GM19372 (cell line): ENCODE measurements around the gene BRD7.

Source experiments
- ATAC-seq: cut with Tn5 transposase; IDR thresholded peaks from one replicate; pipeline ENCODE4 v1.9.1; 2021; ENCODE audit warnings: mild to moderate bottlenecking, low read depth, moderate library complexity; ENCODE audit not compliant: unreplicated experiment

The BRD7 gene

DNA sequence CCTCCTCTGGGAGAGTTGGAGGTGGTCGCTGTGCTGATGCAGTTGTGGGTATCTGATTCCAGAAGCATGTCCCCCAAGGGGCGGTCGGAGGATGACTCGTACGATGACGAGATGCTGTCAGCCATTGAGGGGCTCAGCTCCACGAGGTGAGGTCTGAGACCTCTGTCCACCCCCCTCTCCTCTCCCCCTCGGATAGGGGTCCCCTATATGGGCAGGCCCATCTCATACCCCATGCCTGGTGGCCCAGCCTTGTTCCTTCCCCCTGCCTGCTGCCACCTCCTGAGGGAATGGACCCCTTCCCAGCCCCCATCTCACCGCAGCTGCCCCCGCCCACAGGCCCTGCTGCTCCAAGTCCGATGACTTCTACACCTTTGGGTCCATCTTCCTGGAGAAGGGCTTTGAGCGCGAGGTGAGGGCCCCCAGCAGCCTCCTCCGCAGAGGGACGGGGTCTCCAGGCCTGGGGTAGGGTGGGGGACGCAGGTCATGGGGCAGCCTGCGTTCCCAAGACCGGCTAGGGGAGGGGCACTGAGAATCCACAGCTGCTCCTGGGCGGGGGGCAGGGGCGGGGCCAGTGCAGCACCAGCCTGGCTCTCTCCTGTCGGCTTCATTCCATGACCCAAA is 63.2 kb downstream of the BRD7 start:
- ATAC-seq = no peak

DNA sequence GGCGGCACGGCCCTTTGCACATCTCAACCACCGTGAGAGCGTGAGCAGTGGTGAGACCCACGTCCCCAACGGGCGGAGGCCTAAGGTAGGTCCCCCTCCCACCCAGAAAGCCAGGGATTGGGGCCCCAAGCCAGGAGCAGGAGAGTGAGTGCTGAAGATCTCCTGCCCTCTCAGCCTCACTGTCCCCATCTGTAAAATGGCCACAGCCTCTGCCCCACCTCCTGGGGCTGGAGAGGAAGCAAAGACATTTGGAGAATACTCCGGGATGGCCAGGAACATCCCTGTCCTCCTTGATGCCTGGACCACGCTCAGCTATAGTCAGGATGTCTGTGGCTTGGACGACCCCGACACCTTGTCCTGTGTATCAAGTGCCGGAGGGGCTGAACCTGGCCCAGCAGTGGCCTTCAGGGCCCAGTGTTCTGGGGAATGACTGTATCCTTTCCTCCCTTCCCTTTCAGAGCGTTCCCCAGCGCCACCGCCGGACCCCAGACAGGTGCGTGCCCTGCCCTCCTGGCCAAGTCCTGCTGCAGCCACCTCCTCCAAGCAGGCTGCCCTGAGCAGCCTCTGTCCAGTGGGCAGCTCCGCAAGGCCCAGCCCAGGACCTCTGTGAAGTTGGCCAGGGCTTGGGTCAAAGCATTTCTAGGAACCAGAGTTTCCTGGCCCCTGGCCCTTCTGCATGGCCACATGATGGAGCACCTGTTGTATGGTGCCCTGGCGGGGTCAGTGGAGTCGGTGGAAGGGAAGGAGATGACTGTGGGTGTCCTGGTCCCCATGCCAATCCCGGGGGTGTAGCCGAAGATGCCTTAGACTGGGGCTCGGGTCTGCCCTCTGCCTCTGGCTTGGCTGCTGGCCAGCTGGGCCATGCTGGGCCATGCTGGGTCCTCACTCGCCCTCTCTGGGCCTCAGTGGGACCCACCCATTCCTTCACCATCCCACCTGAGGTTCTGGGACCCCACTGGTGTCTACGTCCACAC is 64.0 kb downstream of the BRD7 start:
- ATAC-seq = no peak

- no peak for ATAC-seq
These were observed 65.0 kb downstream of the BRD7 start for GRCh38 chr16:50303605-50304466.

- no peak for ATAC-seq
These were observed 65.7 kb downstream of the BRD7 start for GRCh38 chr16:50303041-50303604.

GRCh38 chr16:50302472-50303005 is 66.2 kb downstream of the BRD7 start:
- no peak for ATAC-seq

GRCh38 chr16:50301626-50302471 is 66.9 kb downstream of the BRD7 start:
- no peak for ATAC-seq

GRCh38 chr16:50300942-50301625 is 67.7 kb downstream of the BRD7 start:
- no peak for ATAC-seq

DNA sequence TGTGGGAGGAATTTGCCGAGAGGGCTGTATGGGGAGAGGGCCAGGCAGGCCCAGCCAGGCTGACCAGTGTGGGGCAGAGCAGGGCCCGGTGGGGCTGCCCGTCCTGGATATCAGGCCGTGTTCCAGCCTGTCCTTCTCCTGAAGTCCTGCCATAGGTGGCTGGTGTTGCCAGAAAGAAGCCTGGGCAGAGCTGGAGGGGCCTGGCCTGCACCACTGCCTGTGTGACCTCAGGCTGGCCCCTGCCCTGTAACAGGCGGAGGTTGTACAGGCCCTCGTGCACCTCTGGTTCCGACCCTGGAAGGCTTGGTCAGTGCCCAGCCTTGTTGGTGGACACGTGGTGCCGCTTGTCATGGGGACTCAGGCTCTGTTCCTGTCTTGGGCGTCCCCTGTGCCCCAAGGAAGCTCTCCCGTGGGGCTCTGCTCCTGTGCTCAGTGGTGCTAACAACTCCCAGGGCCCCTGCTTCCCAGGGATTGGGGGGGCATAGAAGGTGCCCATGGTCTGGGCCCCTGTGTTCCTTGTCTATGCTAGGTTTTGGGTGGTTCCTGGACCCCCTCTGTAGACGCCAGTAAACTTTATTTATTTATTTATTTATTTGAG is 69.2 kb downstream of the BRD7 start:
- ATAC-seq = no peak

- ATAC-seq = no peak
These were observed 69.9 kb downstream of the BRD7 start for GRCh38 chr16:50298591-50299507.

DNA sequence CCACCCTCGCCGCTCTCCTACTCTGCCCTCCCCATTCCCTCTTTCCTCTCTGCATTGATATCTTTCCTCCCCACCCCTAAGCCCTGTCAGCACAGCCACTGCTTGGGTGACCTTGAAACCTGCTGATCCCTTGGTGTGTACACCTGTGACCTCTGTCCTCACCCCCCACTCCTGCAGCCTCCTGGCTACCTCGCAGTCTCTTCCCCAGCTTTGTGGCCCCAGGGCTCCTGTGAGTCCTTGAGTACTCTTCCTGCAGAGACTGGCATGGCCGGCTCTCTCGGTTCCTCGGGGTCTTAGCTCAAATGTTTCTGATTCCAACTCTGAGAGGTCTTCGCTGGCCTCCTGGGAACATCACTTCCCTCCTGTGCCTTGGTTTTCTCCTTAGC is 70.7 kb downstream of the BRD7 start:
- ATAC-seq = no peak

- ATAC-seq = no peak
These were observed 71.3 kb downstream of the BRD7 start for GRCh38 chr16:50297301-50298074.

GRCh38 chr16:50296807-50297206 is 72.0 kb downstream of the BRD7 start:
- ATAC-seq = no peak

DNA sequence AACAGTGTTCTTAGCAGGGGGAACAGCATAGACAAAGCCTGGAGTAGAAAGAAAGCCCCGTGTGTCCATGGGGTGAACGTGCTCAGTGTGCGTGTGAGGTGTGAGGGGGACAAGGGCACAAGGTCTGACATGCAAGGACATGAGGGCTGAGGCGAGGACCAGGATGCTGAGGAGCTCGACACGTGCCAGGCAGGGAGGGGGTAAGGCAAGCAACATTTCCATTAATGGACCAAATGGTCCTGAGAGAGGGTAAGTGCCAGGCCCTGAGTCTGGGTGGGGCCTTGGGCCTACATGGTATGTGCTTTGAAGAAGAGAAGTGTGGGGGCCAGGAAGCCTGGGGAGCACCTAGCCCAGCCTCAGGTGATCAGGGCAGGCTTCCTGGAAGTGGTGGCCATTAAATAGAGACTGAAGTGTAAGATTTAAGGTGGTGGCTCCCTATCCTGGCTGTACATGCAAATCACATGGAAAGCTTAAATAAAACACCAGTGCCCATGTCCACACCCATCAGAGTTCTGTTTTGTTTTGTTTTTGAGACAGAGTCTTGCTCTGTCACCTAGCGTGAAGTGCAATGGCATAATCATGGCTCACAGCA is 73.2 kb downstream of the BRD7 start:
- ATAC-seq = no peak

- ATAC-seq = no peak
These were observed 73.8 kb downstream of the BRD7 start for GRCh38 chr16:50294955-50295354.

DNA sequence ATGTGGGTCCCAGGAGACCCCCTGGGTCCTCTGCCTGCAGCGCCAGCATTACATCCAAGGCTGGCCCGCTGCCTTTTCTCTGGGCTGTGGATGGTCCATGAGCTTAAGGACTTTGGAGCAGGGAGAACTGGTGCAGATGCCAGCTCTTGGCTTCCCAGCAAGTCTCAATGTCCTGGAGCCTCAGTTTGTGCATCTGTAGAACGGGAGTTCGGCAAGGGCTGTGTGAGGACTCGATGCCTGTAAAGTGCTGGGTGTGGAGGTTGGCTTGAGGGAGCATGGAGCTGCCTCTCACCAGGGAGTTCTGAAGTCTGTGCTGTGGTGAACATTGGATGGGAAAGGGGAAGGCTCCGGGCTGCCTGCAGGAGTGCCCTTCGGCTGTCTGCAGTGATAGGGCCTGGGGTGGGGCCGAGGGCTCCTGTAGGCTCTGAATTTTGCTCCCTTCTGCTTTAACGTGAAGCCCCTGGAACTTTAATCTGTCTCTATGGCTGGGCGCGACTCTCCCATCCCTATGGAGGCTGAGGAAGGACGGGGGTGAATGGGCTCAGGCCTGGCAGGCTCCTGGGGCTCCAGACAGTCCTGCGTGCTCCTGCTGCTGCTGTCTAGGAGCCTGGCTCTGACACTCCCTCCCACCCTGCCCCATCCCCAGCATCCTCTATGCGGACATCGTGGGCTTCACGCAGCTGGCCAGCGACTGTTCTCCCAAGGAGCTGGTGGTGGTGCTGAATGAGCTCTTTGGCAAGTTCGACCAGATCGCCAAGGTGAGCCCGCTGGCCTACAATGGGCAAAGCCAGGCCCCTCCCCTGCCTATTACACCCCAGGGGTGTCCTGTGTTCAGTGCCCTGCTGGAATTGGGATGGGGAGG is 74.6 kb downstream of the BRD7 start:
- no peak for ATAC-seq
